ENCODE data around the gene SLC22A7.

SLC22A7 gene

DNA sequence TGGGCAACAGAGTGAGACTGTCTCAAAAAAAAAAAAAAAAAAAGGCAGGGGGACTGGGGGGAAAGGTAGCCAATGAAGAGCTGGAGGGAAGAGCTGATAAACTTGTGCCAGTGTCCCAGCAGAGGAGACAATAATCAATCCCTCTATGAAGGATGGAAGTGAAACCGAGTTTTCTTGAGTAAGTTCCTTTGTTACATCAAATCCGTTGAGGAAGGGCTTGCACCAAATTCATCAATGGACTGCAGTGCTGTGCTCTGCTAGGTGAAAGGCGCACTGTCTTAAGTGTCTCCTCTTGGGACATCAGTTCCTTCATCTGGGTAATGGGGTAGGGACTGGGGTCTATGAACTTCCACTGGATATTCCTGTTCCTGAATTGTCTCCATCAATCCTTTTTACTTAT, 13.6 kb downstream of the SLC22A7 start:
- no peak for ATAC-seq
- TF ChIP-seq, protein P1, sequence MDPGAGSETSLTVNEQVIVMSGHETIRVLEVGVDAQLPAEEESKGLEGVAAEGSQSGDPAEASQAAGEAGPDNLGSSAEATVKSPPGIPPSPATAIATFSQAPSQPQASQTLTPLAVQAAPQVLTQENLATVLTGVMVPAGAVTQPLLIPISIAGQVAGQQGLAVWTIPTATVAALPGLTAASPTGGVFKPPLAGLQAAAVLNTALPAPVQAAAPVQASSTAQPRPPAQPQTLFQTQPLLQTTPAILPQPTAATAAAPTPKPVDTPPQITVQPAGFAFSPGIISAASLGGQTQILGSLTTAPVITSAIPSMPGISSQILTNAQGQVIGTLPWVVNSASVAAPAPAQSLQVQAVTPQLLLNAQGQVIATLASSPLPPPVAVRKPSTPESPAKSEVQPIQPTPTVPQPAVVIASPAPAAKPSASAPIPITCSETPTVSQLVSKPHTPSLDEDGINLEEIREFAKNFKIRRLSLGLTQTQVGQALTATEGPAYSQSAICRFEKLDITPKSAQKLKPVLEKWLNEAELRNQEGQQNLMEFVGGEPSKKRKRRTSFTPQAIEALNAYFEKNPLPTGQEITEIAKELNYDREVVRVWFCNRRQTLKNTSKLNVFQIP (CRISPR knock-in tag; IDR thresholded peaks at IDR 0.05; ENCODE audit: borderline replicate concordance, low read depth) = no peak
- TF ChIP-seq ZNF565 (CRISPR knock-in tag; conservative IDR thresholded peaks at IDR 0.05; ENCODE audit: low read depth) (no peak), ZC3H10 (CRISPR knock-in tag; IDR thresholded peaks at IDR 0.05) (no peak), PPARA (CRISPR knock-in tag; IDR thresholded peaks at IDR 0.05; ENCODE audit: borderline replicate concordance) (no peak), ZFP3 (CRISPR knock-in tag; IDR thresholded peaks at IDR 0.05) (no peak), TCF4 (CRISPR knock-in tag; IDR thresholded peaks at IDR 0.05; ENCODE audit: borderline replicate concordance) (no peak)
- TF ChIP-seq, protein P2, sequence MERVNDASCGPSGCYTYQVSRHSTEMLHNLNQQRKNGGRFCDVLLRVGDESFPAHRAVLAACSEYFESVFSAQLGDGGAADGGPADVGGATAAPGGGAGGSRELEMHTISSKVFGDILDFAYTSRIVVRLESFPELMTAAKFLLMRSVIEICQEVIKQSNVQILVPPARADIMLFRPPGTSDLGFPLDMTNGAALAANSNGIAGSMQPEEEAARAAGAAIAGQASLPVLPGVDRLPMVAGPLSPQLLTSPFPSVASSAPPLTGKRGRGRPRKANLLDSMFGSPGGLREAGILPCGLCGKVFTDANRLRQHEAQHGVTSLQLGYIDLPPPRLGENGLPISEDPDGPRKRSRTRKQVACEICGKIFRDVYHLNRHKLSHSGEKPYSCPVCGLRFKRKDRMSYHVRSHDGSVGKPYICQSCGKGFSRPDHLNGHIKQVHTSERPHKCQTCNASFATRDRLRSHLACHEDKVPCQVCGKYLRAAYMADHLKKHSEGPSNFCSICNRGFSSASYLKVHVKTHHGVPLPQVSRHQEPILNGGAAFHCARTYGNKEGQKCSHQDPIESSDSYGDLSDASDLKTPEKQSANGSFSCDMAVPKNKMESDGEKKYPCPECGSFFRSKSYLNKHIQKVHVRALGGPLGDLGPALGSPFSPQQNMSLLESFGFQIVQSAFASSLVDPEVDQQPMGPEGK (CRISPR knock-in tag; IDR thresholded peaks at IDR 0.05; ENCODE audit: borderline replicate concordance) = no peak
- TF ChIP-seq, protein P3, sequence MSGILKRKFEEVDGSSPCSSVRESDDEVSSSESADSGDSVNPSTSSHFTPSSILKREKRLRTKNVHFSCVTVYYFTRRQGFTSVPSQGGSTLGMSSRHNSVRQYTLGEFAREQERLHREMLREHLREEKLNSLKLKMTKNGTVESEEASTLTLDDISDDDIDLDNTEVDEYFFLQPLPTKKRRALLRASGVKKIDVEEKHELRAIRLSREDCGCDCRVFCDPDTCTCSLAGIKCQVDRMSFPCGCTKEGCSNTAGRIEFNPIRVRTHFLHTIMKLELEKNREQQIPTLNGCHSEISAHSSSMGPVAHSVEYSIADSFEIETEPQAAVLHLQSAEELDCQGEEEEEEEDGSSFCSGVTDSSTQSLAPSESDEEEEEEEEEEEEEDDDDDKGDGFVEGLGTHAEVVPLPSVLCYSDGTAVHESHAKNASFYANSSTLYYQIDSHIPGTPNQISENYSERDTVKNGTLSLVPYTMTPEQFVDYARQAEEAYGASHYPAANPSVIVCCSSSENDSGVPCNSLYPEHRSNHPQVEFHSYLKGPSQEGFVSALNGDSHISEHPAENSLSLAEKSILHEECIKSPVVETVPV (CRISPR knock-in tag; IDR thresholded peaks at IDR 0.05) = no peak
- TF ChIP-seq, protein P4, sequence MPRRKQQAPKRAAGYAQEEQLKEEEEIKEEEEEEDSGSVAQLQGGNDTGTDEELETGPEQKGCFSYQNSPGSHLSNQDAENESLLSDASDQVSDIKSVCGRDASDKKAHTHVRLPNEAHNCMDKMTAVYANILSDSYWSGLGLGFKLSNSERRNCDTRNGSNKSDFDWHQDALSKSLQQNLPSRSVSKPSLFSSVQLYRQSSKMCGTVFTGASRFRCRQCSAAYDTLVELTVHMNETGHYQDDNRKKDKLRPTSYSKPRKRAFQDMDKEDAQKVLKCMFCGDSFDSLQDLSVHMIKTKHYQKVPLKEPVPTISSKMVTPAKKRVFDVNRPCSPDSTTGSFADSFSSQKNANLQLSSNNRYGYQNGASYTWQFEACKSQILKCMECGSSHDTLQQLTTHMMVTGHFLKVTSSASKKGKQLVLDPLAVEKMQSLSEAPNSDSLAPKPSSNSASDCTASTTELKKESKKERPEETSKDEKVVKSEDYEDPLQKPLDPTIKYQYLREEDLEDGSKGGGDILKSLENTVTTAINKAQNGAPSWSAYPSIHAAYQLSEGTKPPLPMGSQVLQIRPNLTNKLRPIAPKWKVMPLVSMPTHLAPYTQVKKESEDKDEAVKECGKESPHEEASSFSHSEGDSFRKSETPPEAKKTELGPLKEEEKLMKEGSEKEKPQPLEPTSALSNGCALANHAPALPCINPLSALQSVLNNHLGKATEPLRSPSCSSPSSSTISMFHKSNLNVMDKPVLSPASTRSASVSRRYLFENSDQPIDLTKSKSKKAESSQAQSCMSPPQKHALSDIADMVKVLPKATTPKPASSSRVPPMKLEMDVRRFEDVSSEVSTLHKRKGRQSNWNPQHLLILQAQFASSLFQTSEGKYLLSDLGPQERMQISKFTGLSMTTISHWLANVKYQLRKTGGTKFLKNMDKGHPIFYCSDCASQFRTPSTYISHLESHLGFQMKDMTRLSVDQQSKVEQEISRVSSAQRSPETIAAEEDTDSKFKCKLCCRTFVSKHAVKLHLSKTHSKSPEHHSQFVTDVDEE (CRISPR knock-in tag; IDR thresholded peaks at IDR 0.05) = no peak

DNA sequence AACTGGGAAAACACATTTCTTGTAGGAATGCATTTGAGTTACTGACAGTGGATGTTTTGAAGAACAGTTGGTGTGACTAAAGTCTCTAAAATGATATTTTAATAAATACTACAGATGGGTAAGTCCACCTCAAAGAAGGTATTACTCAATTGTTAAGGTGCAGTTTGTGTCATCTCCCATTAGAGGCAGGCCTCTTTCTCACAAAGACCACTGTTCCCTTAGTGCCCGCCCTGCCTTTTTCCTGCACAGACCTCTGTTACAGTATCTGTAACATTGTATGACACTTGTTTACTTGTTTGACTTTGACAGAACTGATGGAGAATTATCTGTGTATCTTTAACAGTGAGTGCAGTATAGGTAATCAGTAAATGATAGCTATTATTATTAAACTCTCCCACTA, 15.8 kb downstream of the SLC22A7 start:
- TF ChIP-seq ARNTL (CRISPR knock-in tag; IDR thresholded peaks at IDR 0.05; ENCODE audit: borderline replicate concordance, low read depth) = no peak
- TF ChIP-seq TOX (CRISPR knock-in tag; IDR thresholded peaks at IDR 0.05; ENCODE audit: borderline replicate concordance) = no peak
- TF ChIP-seq, protein P5, sequence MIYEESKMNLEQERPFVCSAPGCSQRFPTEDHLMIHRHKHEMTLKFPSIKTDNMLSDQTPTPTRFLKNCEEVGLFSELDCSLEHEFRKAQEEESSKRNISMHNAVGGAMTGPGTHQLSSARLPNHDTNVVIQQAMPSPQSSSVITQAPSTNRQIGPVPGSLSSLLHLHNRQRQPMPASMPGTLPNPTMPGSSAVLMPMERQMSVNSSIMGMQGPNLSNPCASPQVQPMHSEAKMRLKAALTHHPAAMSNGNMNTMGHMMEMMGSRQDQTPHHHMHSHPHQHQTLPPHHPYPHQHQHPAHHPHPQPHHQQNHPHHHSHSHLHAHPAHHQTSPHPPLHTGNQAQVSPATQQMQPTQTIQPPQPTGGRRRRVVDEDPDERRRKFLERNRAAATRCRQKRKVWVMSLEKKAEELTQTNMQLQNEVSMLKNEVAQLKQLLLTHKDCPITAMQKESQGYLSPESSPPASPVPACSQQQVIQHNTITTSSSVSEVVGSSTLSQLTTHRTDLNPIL (CRISPR knock-in tag; IDR thresholded peaks at IDR 0.05; ENCODE audit: low read depth) = no peak
- TF ChIP-seq, protein P4 (CRISPR knock-in tag; IDR thresholded peaks at IDR 0.05) = no peak
- TF ChIP-seq ZNF8 (CRISPR knock-in tag; IDR thresholded peaks at IDR 0.05) = no peak
- no peak for TF ChIP-seq ZNF565 (CRISPR knock-in tag; conservative IDR thresholded peaks at IDR 0.05; ENCODE audit: low read depth)
- no peak for TF ChIP-seq PPARA (CRISPR knock-in tag; IDR thresholded peaks at IDR 0.05; ENCODE audit: borderline replicate concordance)
- no peak for TF ChIP-seq ISL1 (CRISPR knock-in tag; IDR thresholded peaks at IDR 0.05)
- no peak for TF ChIP-seq CSDC2 (CRISPR knock-in tag; IDR thresholded peaks at IDR 0.05)
- TF ChIP-seq ZNF70 (CRISPR knock-in tag; IDR thresholded peaks at IDR 0.05) = no peak
- TF ChIP-seq, protein P2 (CRISPR knock-in tag; IDR thresholded peaks at IDR 0.05; ENCODE audit: borderline replicate concordance) = no peak
- no peak for TF ChIP-seq BACH2 (CRISPR knock-in tag; IDR thresholded peaks at IDR 0.05; ENCODE audit: borderline replicate concordance)
- no peak for TF ChIP-seq ZFP30 (CRISPR knock-in tag; IDR thresholded peaks at IDR 0.05)
- TF ChIP-seq, protein P1 (CRISPR knock-in tag; IDR thresholded peaks at IDR 0.05; ENCODE audit: borderline replicate concordance, low read depth) = no peak
- TF ChIP-seq TCF4 (CRISPR knock-in tag; IDR thresholded peaks at IDR 0.05; ENCODE audit: borderline replicate concordance) = no peak
- TF ChIP-seq ESRRG (CRISPR knock-in tag; IDR thresholded peaks at IDR 0.05) = no peak
- ATAC-seq = no peak

All from SK-N-SH treated with all-trans-retinoic acid at 6 μM for 48 hours (cell line).